IPS-18c (cell line): Measurements from ENCODE around the gene DGKH.

ENCODE experiments used
- H3K4me3 ChIP-seq: 2 replicates; pipeline ENCODE4 v1.7.0; 2013; ENCODE audit warnings: low read depth, mild to moderate bottlenecking, low read length, moderate library complexity; ENCODE audit not compliant: insufficient read depth
- H3K9me3 ChIP-seq: one replicate; pipeline ENCODE4 v1.6.1; 2013; ENCODE audit warnings: mild to moderate bottlenecking, low read length, moderate library complexity; ENCODE audit not compliant: control insufficient read depth, insufficient read depth

The DGKH gene

GRCh38 chr13:42164557-42165125 is 116.2 kb downstream of the DGKH start:
- Histone ChIP-seq H3K9me3 (no peaks in the 10 kb centered on the region), H3K4me3 (no peak overlapping the region)

- H3K4me3 ChIP-seq = no peak overlapping the region
Measured at GRCh38 chr13:42168496-42168895, 120.0 kb downstream of the DGKH start.

GRCh38 chr13:42170029-42170428 is 121.6 kb downstream of the DGKH start:
- H3K9me3 ChIP-seq = no peaks in the 10 kb centered on the region

More at GRCh38 chr13:42168496-42168895, 120.0 kb downstream of the DGKH start:
- H3K9me3 ChIP-seq = no peaks in the 10 kb centered on the region

GRCh38 chr13:42173789-42174343 is 125.4 kb downstream of the DGKH start:
- H3K4me3 ChIP-seq = no peak overlapping the region
- H3K9me3 ChIP-seq = no peaks in the 10 kb centered on the region

More at GRCh38 chr13:42170029-42170428, 121.6 kb downstream of the DGKH start:
- H3K4me3 ChIP-seq = no peak overlapping the region

GRCh38 chr13:42174344-42175162 is 126.1 kb downstream of the DGKH start:
- Histone ChIP-seq H3K9me3 (no peaks in the 10 kb centered on the region), H3K4me3 (no peak overlapping the region)

- no peak overlapping the region for H3K4me3 ChIP-seq
- H3K9me3 ChIP-seq = no peaks in the 10 kb centered on the region
Measured at GRCh38 chr13:42176294-42176693, 127.8 kb downstream of the DGKH start.

- H3K4me3 ChIP-seq = no peak overlapping the region
- no peaks in the 10 kb centered on the region for H3K9me3 ChIP-seq
Measured at GRCh38 chr13:42177189-42177588, 128.7 kb downstream of the DGKH start.

GRCh38 chr13:42181381-42181953 is 133.0 kb downstream of the DGKH start:
- Histone ChIP-seq H3K4me3 (no peak overlapping the region), H3K9me3 (no peaks in the 10 kb centered on the region)

GRCh38 chr13:42189061-42189460 is 140.6 kb downstream of the DGKH start:
- no peaks in the 10 kb centered on the region for H3K9me3 ChIP-seq
- no peak overlapping the region for H3K4me3 ChIP-seq

GRCh38 chr13:42190529-42190928 is 142.1 kb downstream of the DGKH start:
- Histone ChIP-seq H3K9me3 (no peaks in the 10 kb centered on the region), H3K4me3 (no peak overlapping the region)

GRCh38 chr13:42211704-42212464 is 163.4 kb downstream of the DGKH start:
- Histone ChIP-seq H3K4me3 (no peak overlapping the region), H3K9me3 (no peaks in the 10 kb centered on the region)

GRCh38 chr13:42214446-42214845 is 166.0 kb downstream of the DGKH start:
- Histone ChIP-seq H3K4me3 (no peak overlapping the region), H3K9me3 (no peaks in the 10 kb centered on the region)

GRCh38 chr13:42215578-42216421 is 167.4 kb downstream of the DGKH start:
- Histone ChIP-seq H3K4me3 (no peak overlapping the region), H3K9me3 (no peaks in the 10 kb centered on the region)

- no peaks in the 10 kb centered on the region for H3K9me3 ChIP-seq
- no peak overlapping the region for H3K4me3 ChIP-seq
Measured at GRCh38 chr13:42216422-42216735, 167.9 kb downstream of the DGKH start.

- no peak overlapping the region for H3K4me3 ChIP-seq
Measured at GRCh38 chr13:42218576-42218975, 170.1 kb downstream of the DGKH start.

GRCh38 chr13:42219051-42219450 is 170.6 kb downstream of the DGKH start:
- Histone ChIP-seq H3K9me3 (no peaks in the 10 kb centered on the region), H3K4me3 (no peak overlapping the region)

More at GRCh38 chr13:42218576-42218975, 170.1 kb downstream of the DGKH start:
- no peaks in the 10 kb centered on the region for H3K9me3 ChIP-seq

- H3K9me3 ChIP-seq = no peaks in the 10 kb centered on the region
- H3K4me3 ChIP-seq = no peak overlapping the region
Measured at GRCh38 chr13:42219876-42220275, 171.4 kb downstream of the DGKH start.
